CD4-positive, alpha-beta T cell treated with Interferon gamma for 1 hour (primary cell): ENCODE results near the gene PRM3.

Source experiments
- DNase-seq: peaks from one replicate; pipeline ENCODE4 v3.0.0-alpha.2; 2020

The PRM3 gene

GRCh38 chr16:11280616-11281522 is 7.4 kb upstream of the PRM3 start, which contains the start of gene PRM1:
TSS of gene PRM1 (minus strand) at chr16:11281330. CDS start at chr16:11281238, 92 bp downstream.
- DNase-seq, result no peak

- DNase-seq, result no peak
These were observed 5.5 kb upstream of the PRM3 start for GRCh38 chr16:11278681-11279628.

GRCh38 chr16:11277607-11278337 is 4.3 kb upstream of the PRM3 start:
- DNase-seq, result no peak

- no peak for DNase-seq
These were observed 3.6 kb upstream of the PRM3 start for GRCh38 chr16:11276896-11277593.

GRCh38 chr16:11276143-11276895 is 2.9 kb upstream of the PRM3 start, which contains the start of gene PRM2:
TSS of gene PRM2 (minus strand) at chr16:11276480. CDS start at chr16:11276370, 110 bp downstream.
- no peak for DNase-seq

- no peak for DNase-seq
These were observed 1.5 kb upstream of the PRM3 start for GRCh38 chr16:11274964-11275363.

- DNase-seq, result no peak
These were observed 394 bp upstream of the PRM3 start for GRCh38 chr16:11273721-11274324.

GRCh38 chr16:11272484-11272883 is 945 bp downstream of the PRM3 start:
- no peak for DNase-seq

GRCh38 chr16:11271610-11272009 is 1.8 kb downstream of the PRM3 start:
- no peak for DNase-seq

- no peak for DNase-seq
These were observed 2.7 kb downstream of the PRM3 start for GRCh38 chr16:11270602-11271162.

GRCh38 chr16:11268921-11269375 is 4.5 kb downstream of the PRM3 start, which contains the start of gene TNP2:
TSS of gene TNP2 (minus strand) at chr16:11269325. CDS start at chr16:11269262, 63 bp downstream.
- DNase-seq, result no peak

GRCh38 chr16:11265124-11265523 is 8.3 kb downstream of the PRM3 start:
- no peak for DNase-seq

- no peak for DNase-seq
These were observed 9.1 kb downstream of the PRM3 start for GRCh38 chr16:11264155-11264832.

- no peak for DNase-seq
These were observed 9.7 kb downstream of the PRM3 start for GRCh38 chr16:11263737-11264136.

GRCh38 chr16:11262915-11263314 is 10.5 kb downstream of the PRM3 start:
- no peak for DNase-seq

- DNase-seq, result no peak
These were observed 12.8 kb downstream of the PRM3 start for GRCh38 chr16:11260596-11260966.

- no peak for DNase-seq
These were observed 13.5 kb downstream of the PRM3 start for GRCh38 chr16:11259655-11260595.
